Colonic mucosa (tissue), 4 donors: ENCODE measurements around the gene ZNF699. TPM values are rescaled to one million over a fixed set of nuclear protein-coding genes. Genes with fewer than 3 reads are reported as not detected.
A peak's percentile ranks its signal among the peaks of the same experiment; 100 is the strongest.

Experiments
- DNase-seq: peaks from one replicate; pipeline ENCODE4 v3.0.0-alpha.2; 2020
- H3K27ac ChIP-seq: fragments of 200-600 bp; one replicate; pipeline ENCODE4 v1.8.0; 2021
- H3K27me3 ChIP-seq: fragments of 200-600 bp; one replicate; pipeline ENCODE4 v1.8.0; 2021
- H3K36me3 ChIP-seq: fragments of 200-600 bp; one replicate; pipeline ENCODE4 v1.8.0; 2021
- H3K4me1 ChIP-seq: fragments of 200-600 bp; one replicate; pipeline ENCODE4 v1.8.0; 2021; ENCODE audit warnings: mild to moderate bottlenecking
- H3K4me3 ChIP-seq: fragments of 200-600 bp; one replicate; pipeline ENCODE4 v1.8.0; 2021
- H3K9ac ChIP-seq, 2 donors: one replicate each; pipeline ENCODE4 v1.7.0; 2013; ENCODE audit warnings: control low read depth in 2 of 2, low read depth in 2 of 2, low read length in 2 of 2
- H3K9me3 ChIP-seq: fragments of 200-600 bp; one replicate; pipeline ENCODE4 v1.8.0; 2021
- intact Hi-C: fragments of 100-400 bp; cut with DNase I; formaldehyde crosslinking; loops from one replicate; pipeline ENCODE4 v1.14.1; 2022
- total RNA-seq, 2 donors: library from RNA; stranded (reverse); fragmentation: NEBNext Ultra II Directional in 1 of 2; extraction: Animal tissue kit (Norgen Biotek cat#: 25700) in 1 of 2; gene quantifications; one replicate each; pipeline ENCODE4 v1.2.1, GENCODE V29; 2021
- TF ChIP-seq, protein P1 (sequence below): fragments of 200-600 bp; IDR thresholded peaks from one replicate; pipeline ENCODE4 v1.8.0; 2022; ENCODE audit warnings: antibody characterized with exemption, mild to moderate bottlenecking
- donor health status: healthy.
- donor health status: DM: no; HTN: no; CAD: no.
- donor health status: DM: no; HTN: no; CAD: no.

ZNF699 gene
- total RNA-seq, 2 donors from 2014 or later, result 3.1 to 4.1 TPM

DNA sequence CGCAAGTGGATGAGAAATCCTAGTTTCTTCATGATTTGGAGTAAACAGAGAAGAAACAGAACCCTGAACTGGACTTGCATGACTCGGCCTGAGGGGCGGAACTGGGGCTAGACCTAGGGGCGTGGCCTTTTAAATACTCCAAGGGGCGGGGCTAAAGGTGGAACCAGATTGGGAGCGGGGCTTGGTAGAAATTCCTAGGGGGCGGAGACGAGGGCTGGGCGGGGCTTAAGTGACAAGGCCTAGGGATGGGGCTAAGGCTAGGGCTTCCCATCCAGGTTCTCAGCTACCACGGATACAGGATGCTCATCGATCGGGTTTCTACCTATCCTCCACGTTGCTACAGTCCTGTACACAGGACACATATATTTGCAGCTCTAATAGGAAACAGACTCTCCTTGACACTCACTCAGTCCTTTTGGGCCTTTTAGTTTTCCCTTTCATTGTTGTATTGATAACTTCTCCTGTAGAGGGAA is 372 bp upstream of the ZNF699 start:
- DNase-seq, result peak; percentile 95
- intact Hi-C loops, result loop anchor here (5.0 kb wide), 1 partner anchor 272 kb away; the partner anchor contains the start of gene ZNF121
- H3K27me3 ChIP-seq, result no peaks in the 10 kb centered on the region
- peak overlapping the region; percentile 81 for H3K4me3 ChIP-seq
- H3K9me3 ChIP-seq, result peaks cover 3% of the 10 kb centered on the region
- H3K36me3 ChIP-seq, result no peaks in the 10 kb centered on the region
- no peaks in the 10 kb centered on the region for H3K4me1 ChIP-seq
- peak overlapping the region; percentile 89 for H3K27ac ChIP-seq
- TF ChIP-seq, protein P1, sequence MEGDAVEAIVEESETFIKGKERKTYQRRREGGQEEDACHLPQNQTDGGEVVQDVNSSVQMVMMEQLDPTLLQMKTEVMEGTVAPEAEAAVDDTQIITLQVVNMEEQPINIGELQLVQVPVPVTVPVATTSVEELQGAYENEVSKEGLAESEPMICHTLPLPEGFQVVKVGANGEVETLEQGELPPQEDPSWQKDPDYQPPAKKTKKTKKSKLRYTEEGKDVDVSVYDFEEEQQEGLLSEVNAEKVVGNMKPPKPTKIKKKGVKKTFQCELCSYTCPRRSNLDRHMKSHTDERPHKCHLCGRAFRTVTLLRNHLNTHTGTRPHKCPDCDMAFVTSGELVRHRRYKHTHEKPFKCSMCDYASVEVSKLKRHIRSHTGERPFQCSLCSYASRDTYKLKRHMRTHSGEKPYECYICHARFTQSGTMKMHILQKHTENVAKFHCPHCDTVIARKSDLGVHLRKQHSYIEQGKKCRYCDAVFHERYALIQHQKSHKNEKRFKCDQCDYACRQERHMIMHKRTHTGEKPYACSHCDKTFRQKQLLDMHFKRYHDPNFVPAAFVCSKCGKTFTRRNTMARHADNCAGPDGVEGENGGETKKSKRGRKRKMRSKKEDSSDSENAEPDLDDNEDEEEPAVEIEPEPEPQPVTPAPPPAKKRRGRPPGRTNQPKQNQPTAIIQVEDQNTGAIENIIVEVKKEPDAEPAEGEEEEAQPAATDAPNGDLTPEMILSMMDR, result no peak
- peak overlapping the region in 1 of 2 donors; percentile 91 for H3K9ac ChIP-seq

DNA sequence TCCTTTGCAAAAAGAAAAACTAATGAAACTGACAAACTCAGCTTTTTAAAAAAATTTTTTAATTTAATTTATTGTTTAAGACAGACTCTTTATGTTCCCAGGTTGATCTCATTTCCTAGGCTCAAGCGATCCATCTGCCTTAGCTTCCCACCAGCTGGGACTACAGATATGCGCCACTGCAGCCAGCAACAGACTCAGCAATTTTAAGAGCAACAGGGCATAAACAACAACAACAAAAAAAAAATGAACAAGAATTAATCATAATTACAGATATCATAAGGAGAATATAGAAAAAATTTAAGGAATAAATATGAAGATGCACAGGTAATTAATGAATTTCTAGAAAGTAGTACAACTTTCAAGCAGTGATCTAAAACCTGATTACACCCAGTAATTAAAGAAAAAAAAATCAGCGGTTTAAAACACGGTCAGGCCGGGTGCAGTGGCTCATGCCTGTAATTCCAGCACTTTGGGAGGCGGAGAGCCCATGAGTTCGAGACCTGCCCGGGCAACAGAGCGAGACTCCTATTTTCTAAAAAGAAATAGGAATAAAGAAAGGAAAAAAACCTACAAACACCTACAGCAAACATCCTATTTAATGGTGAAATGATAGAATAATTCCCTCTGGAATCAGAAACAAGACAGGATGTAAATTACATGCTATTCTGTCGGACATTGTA is 1.4 kb downstream of the ZNF699 start:
- no peak for DNase-seq
- Histone ChIP-seq H3K4me1 (no peaks in the 10 kb centered on the region), H3K4me3 (peak overlapping the region; percentile 81), H3K36me3 (peaks cover 4% of the 10 kb centered on the region), H3K9me3 (peaks cover 3% of the 10 kb centered on the region), H3K27me3 (no peaks in the 10 kb centered on the region), H3K9ac (no peak overlapping the region), H3K27ac (no peak overlapping the region)
- intact Hi-C loops, result no loop called here
- TF ChIP-seq, protein P1, result no peak

DNA sequence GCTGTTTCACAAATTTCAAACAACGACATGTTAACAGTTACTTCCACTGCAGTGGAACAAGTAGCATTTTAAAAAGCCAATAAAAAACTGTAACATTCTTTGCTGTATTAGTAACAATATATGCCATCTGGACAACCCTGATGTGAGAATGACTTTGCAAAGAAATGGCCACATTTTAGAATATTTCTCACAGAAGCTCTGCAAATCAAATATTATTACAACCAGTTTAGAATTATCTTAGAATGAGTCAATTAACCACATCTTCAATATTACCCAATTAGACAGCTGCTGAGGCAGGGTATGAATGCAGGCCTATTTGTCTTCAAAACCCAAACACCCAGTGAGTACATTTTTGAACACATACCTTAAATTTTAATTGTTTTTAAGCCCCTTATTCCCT is 3.2 kb downstream of the ZNF699 start:
- H3K9me3 ChIP-seq, result peaks cover 3% of the 10 kb centered on the region
- peaks cover 8% of the 10 kb centered on the region for H3K36me3 ChIP-seq
- no peak overlapping the region for H3K4me3 ChIP-seq
- H3K27me3 ChIP-seq, result no peaks in the 10 kb centered on the region
- H3K27ac ChIP-seq, result no peak overlapping the region
- intact Hi-C loops, result no loop called here
- no peak for DNase-seq
- TF ChIP-seq, protein P1, result no peak
- H3K9ac ChIP-seq, result no peak overlapping the region
- no peaks in the 10 kb centered on the region for H3K4me1 ChIP-seq

DNA sequence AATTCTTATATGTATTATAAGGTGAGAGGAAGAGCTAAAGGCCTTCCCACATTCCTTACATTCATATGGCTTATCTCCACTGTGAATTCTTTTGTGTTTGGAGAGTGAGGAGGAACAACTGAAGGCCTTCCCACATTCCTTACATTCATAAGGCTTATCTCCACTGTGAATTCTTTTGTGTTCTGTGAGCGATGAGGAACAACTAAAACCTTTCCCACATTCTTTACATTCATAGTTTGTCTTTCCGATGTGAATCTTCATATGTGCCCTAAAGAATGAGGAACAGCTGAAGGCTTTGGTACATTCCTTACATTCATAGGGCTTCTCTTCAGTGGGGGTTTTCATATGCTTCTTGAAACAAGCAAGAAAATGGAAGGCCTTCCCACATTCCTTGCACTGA is 13.3 kb downstream of the ZNF699 start:
- Histone ChIP-seq H3K9me3 (peaks cover 8% of the 10 kb centered on the region), H3K36me3 (peaks cover 3% of the 10 kb centered on the region), H3K4me1 (no peaks in the 10 kb centered on the region)

DNA sequence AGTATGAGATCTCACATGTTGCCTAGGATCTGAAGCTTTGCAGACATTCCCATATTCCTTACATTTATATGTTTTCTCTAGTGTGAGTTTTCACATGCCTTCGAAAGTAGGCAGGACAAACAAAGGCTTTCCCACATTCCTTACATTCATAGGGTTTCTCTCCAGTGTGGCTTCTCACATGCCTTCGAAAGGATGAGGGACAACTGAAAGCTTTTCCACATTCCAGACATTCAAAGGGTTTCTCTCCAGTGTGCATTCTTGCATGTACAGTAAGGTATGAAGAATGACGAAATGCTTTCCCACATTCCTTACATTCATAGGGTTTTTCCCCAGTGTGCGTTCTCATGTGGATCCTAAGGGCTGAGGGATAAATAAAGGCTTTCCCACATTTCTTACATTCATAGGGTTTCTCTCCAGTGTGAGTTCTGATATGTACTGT is 14.2 kb downstream of the ZNF699 start:
- no peak overlapping the region for H3K27ac ChIP-seq
- H3K27me3 ChIP-seq, result no peaks in the 10 kb centered on the region
- TF ChIP-seq, protein P1, result no peak
- peaks cover 8% of the 10 kb centered on the region for H3K9me3 ChIP-seq
- H3K9ac ChIP-seq, result no peak overlapping the region
- intact Hi-C loops, result no loop called here
- no peak for DNase-seq
- H3K4me3 ChIP-seq, result no peak overlapping the region
- no peaks in the 10 kb centered on the region for H3K4me1 ChIP-seq
- no peaks in the 10 kb centered on the region for H3K36me3 ChIP-seq

More for the DNA sequence above, 13.3 kb downstream of the ZNF699 start:
- Histone ChIP-seq H3K27ac (no peak overlapping the region), H3K4me3 (no peak overlapping the region), H3K27me3 (no peaks in the 10 kb centered on the region), H3K9ac (no peak overlapping the region)
- TF ChIP-seq, protein P1, result no peak
- intact Hi-C loops, result no loop called here
- DNase-seq, result no peak
